Neutrophil (primary cell): ENCODE measurements around the gene RABL6.
"Not testable (repeated sequence)": the region's sequence is repeated elsewhere in the genome, so short reads cannot be mapped to it uniquely, and the experiment has no call there.

ENCODE experiments used
- H3K27ac ChIP-seq: fragments of 200-600 bp; sonication (generic); 2 replicates; pipeline ENCODE4 v1.5.1; 2016; ENCODE audit warnings: mild to moderate bottlenecking, moderate library complexity
- H3K27me3 ChIP-seq: fragments of 200-600 bp; sonication (generic); 2 replicates; pipeline ENCODE4 v1.6.0; 2016; ENCODE audit warnings: mild to moderate bottlenecking
- H3K36me3 ChIP-seq: fragments of 200-600 bp; sonication (generic); 2 replicates; pipeline ENCODE4 v1.5.1; 2017
- H3K4me1 ChIP-seq, 2 experiments: fragments of 200-600 bp in 1 of 2; sonication (generic) in 1 of 2; 1 replicate in 1 of 2; 2 replicates in 1 of 2; pipeline versions ENCODE4 v1.5.1 to v1.6.1; 2013 to 2016; ENCODE audit warnings: low read depth in 1 of 2, low read length in 1 of 2, mild to moderate bottlenecking in 1 of 2, moderate library complexity in 1 of 2; ENCODE audit not compliant: control insufficient read depth in 1 of 2, insufficient read depth in 1 of 2
- H3K4me3 ChIP-seq, 2 experiments: fragments of 200-600 bp in 1 of 2; sonication (generic) in 1 of 2; 1 replicate in 1 of 2; 2 replicates in 1 of 2; pipeline ENCODE4 v1.5.1; 2013 to 2016; ENCODE audit warnings: low read depth in 1 of 2, low read length in 1 of 2, mild to moderate bottlenecking in 1 of 2, moderate library complexity in 1 of 2
- H3K9me3 ChIP-seq: fragments of 200-600 bp; sonication (generic); 2 replicates; pipeline ENCODE4 v1.5.1; 2016
- CTCF ChIP-seq: fragments of 200-600 bp; sonication (generic); IDR thresholded peaks from 2 replicates; pipeline ENCODE4 v1.5.1; 2016; ENCODE audit warnings: antibody characterized with exemption

RABL6 gene

GRCh38 chr9:136843801-136844740 lies 36.3 kb downstream of the RABL6 start:
- Histone ChIP-seq H3K4me1 (peaks cover 41 to 58% of the 10 kb centered on the region in 2 experiments), H3K27me3 (peaks cover 72% of the 10 kb centered on the region), H3K4me3 (peak overlapping the region; percentile 8 to 70), H3K36me3 (peaks cover 25% of the 10 kb centered on the region)
- peak; percentile 71 for TF ChIP-seq CTCF
- not testable (repeated sequence) for H3K27ac ChIP-seq, H3K9me3 ChIP-seq

GRCh38 chr9:136844761-136845464 lies 37.2 kb downstream of the RABL6 start:
- Histone ChIP-seq H3K4me3 (no peak overlapping the region), H3K9me3 (no peaks in the 10 kb centered on the region), H3K27ac (no peak overlapping the region), H3K36me3 (peaks cover 16% of the 10 kb centered on the region), H3K4me1 (peaks cover 46 to 62% of the 10 kb centered on the region in 2 experiments), H3K27me3 (peaks cover 74% of the 10 kb centered on the region)
- TF ChIP-seq CTCF, result no peak

- Histone ChIP-seq H3K27ac (no peak overlapping the region), H3K27me3 (peaks cover 74% of the 10 kb centered on the region), H3K9me3 (no peaks in the 10 kb centered on the region), H3K36me3 (peaks cover 9% of the 10 kb centered on the region), H3K4me3 (no peak overlapping the region), H3K4me1 (peaks cover 49 to 65% of the 10 kb centered on the region in 2 experiments)
- no peak for TF ChIP-seq CTCF
Observed at GRCh38 chr9:136845465-136846260, 37.9 kb downstream of the RABL6 start.

GRCh38 chr9:136846376-136847087 lies 38.8 kb downstream of the RABL6 start:
- no peak overlapping the region for H3K27ac ChIP-seq
- no peaks in the 10 kb centered on the region for H3K9me3 ChIP-seq
- H3K4me3 ChIP-seq, result peak overlapping the region; percentile 27 to 100
- H3K4me1 ChIP-seq, result peaks cover 49 to 65% of the 10 kb centered on the region in 2 experiments
- no peaks in the 10 kb centered on the region for H3K36me3 ChIP-seq
- peaks cover 74% of the 10 kb centered on the region for H3K27me3 ChIP-seq
- TF ChIP-seq CTCF, result no peak
